Memory B cell (primary cell): Measurements from ENCODE around the gene MPDU1.

Experiments
- ATAC-seq: fragments of 150-1000 bp; cut with Tn5 transposase; 2 replicates; pipeline ENCODE4 v1.10.0; 2021; ENCODE audit warnings: low read depth, mild to moderate bottlenecking, moderate library complexity
- DNase-seq, 2 donors: peaks; one replicate each; pipeline ENCODE4 v3.0.0; 2022; ENCODE audit warnings: low spot score in 2 of 2
- H3K27ac Mint-ChIP-seq: one replicate; pipeline ENCODE4 v1.8.0; 2022; ENCODE audit warnings: mild to moderate bottlenecking, moderate library complexity, mixed read lengths
- H3K27me3 Mint-ChIP-seq: one replicate; pipeline ENCODE4 v1.8.0; 2022; ENCODE audit warnings: mixed read lengths
- H3K36me3 Mint-ChIP-seq: one replicate; pipeline ENCODE4 v1.8.0; 2022; ENCODE audit warnings: mild to moderate bottlenecking, mixed read lengths
- H3K4me1 Mint-ChIP-seq: one replicate; pipeline ENCODE4 v1.8.0; 2022; ENCODE audit warnings: mixed read lengths
- H3K4me3 Mint-ChIP-seq: one replicate; pipeline ENCODE4 v1.8.0; 2022; ENCODE audit warnings: mild to moderate bottlenecking, moderate library complexity, mixed read lengths
- H3K9me3 Mint-ChIP-seq: one replicate; pipeline ENCODE4 v1.8.0; 2022; ENCODE audit warnings: mixed read lengths

The MPDU1 gene

DNA sequence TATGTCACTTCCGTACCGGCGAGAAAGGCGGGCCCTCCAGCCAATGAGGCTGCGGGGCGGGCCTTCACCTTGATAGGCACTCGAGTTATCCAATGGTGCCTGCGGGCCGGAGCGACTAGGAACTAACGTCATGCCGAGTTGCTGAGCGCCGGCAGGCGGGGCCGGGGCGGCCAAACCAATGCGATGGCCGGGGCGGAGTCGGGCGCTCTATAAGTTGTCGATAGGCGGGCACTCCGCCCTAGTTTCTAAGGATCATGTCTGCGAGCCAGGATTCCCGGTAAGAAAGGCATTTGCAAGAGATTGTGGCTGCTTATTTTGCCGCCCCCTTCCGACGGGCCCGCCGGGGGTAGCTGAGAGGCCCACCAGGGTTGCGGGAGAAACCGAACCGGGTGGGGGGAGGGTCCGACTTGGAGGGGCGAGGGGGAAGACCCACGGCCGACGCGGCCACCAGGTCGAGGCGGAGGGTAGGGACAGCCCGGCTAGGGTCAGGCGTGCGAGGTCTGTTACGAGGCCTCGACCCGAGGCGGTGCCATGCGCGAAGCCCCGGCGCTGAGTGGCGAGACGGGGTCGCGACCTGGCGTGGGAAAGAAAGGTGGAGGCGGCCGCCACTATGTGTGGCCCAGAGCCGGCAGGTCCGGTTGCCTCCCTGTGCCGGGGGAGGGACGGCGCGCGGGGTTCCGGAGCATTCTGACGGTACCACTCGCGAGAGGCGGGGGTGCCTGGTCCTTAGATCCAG, 10.9 kb upstream of the MPDU1 start:
- H3K27ac Mint-ChIP-seq, result peak overlapping the region; percentile 98
- H3K4me1 Mint-ChIP-seq, result peaks cover 23% of the 10 kb centered on the region
- H3K4me3 Mint-ChIP-seq, result peak overlapping the region; percentile 95
- ATAC-seq (peak; percentile 82), DNase-seq (peak; percentile 100)
- H3K36me3 Mint-ChIP-seq, result peaks cover 28% of the 10 kb centered on the region
- no peaks in the 10 kb centered on the region for H3K27me3 Mint-ChIP-seq
- no peaks in the 10 kb centered on the region for H3K9me3 Mint-ChIP-seq

DNA sequence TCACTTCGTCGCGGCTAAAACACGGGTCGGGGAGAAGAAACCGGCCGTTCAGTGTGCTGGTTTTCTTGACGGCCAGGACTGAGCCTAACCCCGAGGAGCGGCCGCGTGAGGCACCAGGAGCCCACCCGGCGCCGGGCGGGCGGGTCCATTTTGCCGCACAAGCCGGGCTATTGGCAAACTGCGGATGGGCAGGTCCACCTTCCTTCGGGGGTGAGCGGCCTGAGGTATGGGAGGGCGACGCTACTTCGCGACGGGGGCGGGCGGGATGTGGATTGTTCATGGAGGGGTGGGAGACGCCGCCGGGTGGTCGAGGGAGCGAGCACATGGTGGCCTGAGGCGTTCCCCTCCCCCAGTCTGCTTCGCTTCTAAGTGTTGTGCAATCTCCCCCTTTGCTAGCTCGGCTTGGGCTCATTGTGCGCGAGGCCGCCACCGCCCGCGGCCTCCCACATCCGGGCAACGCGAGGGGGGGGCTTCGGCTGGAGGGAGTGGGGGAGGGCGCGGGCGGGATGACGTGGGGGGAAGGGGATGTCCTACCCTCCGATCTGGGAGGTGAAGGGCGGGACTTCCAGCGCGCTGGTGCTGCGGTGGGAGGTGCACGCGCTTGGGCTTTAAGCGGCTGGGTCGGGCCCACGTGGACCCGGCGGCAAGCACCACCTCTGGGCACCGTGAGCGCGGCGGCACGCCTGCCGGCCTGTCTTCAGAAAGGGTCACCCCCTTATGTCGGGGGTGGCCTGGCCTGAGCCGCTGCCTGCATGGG, 10.2 kb upstream of the MPDU1 start:
- peak; percentile 48 for ATAC-seq
- H3K27ac Mint-ChIP-seq, result peak overlapping the region; percentile 98
- H3K4me3 Mint-ChIP-seq, result peak overlapping the region; percentile 95
- peaks cover 26% of the 10 kb centered on the region for H3K4me1 Mint-ChIP-seq
- no peaks in the 10 kb centered on the region for H3K9me3 Mint-ChIP-seq
- DNase-seq, result peak; percentile 78 to 84
- H3K36me3 Mint-ChIP-seq, result peaks cover 32% of the 10 kb centered on the region
- H3K27me3 Mint-ChIP-seq, result no peaks in the 10 kb centered on the region

DNA sequence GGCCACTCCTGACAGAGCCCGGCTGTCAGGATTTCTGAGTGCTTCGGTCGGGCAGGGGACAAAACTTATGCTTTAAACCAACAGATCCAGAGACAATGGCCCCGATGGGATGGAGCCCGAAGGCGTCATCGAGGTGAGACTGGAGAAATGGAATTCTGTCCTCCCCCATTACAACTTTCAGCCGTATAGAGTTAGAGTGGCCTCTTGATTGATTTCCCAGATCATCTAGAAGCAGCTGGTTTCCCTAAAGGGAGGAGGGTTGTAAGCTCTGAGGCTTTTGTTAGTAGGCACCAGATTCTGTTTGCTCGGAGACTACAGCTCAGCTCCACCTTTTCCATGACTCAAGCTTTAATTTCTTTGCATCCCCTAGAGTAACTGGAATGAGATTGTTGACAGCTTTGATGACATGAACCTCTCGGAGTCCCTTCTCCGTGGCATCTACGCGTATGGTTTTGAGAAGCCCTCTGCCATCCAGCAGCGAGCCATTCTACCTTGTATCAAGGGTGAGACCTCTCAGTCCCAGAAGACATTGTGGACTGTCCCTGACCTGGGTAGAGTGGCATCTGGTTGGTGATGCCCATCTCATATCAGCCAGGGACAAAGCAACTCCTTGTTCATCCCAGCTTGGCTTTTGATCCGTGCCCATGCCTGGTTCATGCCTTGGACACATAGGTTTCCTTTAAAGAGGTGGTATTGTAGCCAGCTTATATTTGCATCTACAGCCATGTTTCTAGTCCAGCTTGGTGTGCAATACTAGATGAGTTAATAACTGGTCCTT, 9.3 kb upstream of the MPDU1 start:
- no peak for ATAC-seq
- Mint-ChIP-seq H3K4me1 (peaks cover 34% of the 10 kb centered on the region), H3K36me3 (peaks cover 31% of the 10 kb centered on the region), H3K4me3 (peak overlapping the region; percentile 95), H3K27me3 (no peaks in the 10 kb centered on the region), H3K9me3 (no peaks in the 10 kb centered on the region), H3K27ac (peak overlapping the region; percentile 98)
- no peak for DNase-seq

DNA sequence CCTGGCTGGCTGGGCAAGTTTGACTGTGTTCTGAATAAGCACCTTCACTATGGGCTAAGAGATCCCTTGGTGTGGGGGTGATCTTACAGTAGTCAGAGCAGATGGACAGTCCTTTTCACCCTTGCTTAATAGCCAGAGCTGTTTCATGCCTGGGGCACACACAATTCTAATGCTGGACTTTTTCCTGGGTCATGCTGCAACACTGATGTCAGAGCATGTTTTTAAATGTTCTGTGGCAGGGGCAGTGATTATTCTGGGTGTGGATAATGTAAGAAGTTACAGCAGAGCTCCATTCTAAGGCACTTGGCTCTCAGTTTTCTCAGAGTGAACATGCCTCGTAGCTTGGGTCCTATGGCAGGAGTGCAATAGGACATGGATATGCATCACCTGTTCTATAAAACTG, 8.2 kb upstream of the MPDU1 start:
- no peak overlapping the region for H3K4me3 Mint-ChIP-seq
- peak overlapping the region; percentile 98 for H3K27ac Mint-ChIP-seq
- H3K27me3 Mint-ChIP-seq, result no peaks in the 10 kb centered on the region
- no peak for DNase-seq
- ATAC-seq, result no peak
- no peaks in the 10 kb centered on the region for H3K9me3 Mint-ChIP-seq
- peaks cover 45% of the 10 kb centered on the region for H3K4me1 Mint-ChIP-seq
- H3K36me3 Mint-ChIP-seq, result peaks cover 26% of the 10 kb centered on the region

DNA sequence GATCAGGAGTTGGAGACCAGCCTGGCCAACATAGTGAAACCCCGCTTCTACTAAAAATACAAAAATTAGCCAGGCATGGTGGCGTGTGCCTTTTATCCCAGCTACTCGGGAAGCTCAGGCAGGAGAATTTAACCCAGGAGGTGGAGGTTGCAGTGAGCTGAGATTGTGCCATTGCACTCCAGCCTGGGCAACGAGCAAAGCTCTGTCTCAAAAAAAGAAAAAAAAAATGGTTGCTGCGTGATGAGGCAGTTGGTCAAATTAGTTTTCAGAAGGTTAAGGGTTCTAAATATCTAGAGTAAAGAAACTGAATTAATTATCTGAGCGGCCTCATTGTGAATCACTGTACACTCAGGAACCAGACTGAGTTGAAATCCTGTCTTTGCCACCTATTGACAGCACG, 7.7 kb upstream of the MPDU1 start:
- Mint-ChIP-seq H3K4me3 (no peak overlapping the region), H3K27me3 (no peaks in the 10 kb centered on the region), H3K27ac (peak overlapping the region; percentile 72), H3K36me3 (peaks cover 27% of the 10 kb centered on the region), H3K4me1 (peaks cover 50% of the 10 kb centered on the region), H3K9me3 (no peaks in the 10 kb centered on the region)
- ATAC-seq, result no peak
- no peak for DNase-seq

DNA sequence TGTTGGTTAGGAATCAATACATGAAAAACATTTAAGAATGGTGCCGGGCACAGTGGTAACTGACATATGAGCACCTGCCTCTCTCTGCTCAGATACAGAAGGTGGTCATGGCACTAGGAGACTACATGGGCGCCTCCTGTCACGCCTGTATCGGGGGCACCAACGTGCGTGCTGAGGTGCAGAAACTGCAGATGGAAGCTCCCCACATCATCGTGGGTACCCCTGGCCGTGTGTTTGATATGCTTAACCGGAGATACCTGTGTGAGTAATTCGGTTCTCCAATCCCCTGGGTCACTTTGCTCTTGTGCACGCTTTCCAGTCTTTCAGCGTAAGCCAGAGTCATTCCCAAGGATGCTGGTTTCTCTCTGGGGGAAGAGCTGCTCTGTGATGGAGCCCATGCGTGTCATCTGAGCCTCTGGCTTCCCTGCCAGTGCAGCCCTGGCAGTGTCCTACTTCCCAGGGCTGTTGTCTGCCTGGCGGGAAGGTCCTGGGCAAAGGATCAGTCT, 7.2 kb upstream of the MPDU1 start:
- Mint-ChIP-seq H3K36me3 (peaks cover 28% of the 10 kb centered on the region), H3K9me3 (no peaks in the 10 kb centered on the region), H3K27ac (peak overlapping the region; percentile 72), H3K4me1 (peaks cover 52% of the 10 kb centered on the region), H3K27me3 (no peaks in the 10 kb centered on the region), H3K4me3 (no peak overlapping the region)
- DNase-seq (no peak), ATAC-seq (no peak)

DNA sequence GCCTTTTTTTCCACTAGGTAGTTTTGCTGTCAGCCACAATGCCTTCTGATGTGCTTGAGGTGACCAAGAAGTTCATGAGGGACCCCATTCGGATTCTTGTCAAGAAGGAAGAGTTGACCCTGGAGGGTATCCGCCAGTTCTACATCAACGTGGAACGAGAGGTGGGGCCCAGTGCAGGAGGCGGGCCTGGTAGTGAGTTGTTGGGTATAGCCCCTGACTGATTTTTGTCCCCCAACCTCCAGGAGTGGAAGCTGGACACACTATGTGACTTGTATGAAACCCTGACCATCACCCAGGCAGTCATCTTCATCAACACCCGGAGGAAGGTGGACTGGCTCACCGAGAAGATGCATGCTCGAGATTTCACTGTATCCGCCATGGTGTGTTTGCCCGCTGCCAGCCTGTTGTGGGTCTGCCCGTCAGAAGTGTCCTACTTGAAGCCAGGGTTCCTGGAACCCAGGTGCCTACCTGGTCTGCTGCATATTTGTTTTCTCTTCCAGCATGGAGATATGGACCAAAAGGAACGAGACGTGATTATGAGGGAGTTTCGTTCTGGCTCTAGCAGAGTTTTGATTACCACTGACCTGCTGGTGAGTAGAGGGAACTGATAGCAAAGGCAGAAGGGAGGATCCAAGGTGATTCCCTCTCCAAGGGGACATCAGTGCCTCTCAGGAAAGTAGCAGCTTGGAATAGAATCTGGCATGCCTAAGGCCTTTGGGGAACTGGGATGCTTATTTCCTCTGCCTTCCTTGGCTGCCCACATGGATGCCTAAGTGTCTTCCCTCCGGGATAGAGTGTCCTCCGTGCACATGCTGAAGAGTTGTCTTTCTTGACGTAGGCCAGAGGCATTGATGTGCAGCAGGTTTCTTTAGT, 6.1 kb upstream of the MPDU1 start:
- peaks cover 28% of the 10 kb centered on the region for H3K36me3 Mint-ChIP-seq
- no peak for ATAC-seq
- H3K27ac Mint-ChIP-seq, result peak overlapping the region; percentile 63
- peaks cover 53% of the 10 kb centered on the region for H3K4me1 Mint-ChIP-seq
- H3K9me3 Mint-ChIP-seq, result no peaks in the 10 kb centered on the region
- H3K4me3 Mint-ChIP-seq, result no peak overlapping the region
- no peak for DNase-seq
- H3K27me3 Mint-ChIP-seq, result no peaks in the 10 kb centered on the region

DNA sequence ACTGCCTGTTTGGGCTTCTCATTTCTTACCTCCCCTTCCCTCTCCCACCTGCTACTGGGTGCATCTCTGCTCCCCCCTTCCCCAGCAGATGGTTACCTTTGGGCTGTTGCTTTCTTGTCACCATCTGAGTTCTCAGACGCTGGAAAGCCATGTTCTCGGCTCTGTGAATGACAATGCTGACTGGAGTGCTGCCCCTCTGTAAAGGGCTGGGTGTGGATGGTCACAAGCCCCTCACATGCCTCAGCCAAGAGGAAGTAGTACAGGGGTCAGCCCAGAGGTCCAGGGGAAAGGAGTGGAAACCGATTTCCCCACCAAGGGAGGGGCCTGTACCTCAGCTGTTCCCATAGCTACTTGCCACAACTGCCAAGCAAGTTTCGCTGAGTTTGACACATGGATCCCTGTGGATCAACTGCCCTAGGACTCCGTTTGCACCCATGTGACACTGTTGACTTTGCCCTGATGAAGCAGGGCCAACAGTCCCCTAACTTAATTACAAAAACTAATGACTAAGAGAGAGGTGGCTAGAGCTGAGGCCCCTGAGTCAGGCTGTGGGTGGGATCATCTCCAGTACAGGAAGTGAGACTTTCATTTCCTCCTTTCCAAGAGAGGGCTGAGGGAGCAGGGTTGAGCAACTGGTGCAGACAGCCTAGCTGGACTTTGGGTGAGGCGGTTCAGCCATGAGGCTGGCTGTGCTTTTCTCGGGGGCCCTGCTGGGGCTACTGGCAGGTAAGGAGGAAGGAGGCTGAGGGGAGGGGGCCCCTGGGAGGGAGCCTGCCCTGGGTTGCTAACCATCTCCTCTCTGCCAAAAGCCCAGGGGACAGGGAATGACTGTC, 4.4 kb upstream of the MPDU1 start, which contains the start of gene CD68:
Gene CD68, plus strand, starts transcription at position 638 of the 833 bp plus-strand sequence. Its CDS starts 40 bp downstream, at position 678.
- no peaks in the 10 kb centered on the region for H3K9me3 Mint-ChIP-seq

DNA sequence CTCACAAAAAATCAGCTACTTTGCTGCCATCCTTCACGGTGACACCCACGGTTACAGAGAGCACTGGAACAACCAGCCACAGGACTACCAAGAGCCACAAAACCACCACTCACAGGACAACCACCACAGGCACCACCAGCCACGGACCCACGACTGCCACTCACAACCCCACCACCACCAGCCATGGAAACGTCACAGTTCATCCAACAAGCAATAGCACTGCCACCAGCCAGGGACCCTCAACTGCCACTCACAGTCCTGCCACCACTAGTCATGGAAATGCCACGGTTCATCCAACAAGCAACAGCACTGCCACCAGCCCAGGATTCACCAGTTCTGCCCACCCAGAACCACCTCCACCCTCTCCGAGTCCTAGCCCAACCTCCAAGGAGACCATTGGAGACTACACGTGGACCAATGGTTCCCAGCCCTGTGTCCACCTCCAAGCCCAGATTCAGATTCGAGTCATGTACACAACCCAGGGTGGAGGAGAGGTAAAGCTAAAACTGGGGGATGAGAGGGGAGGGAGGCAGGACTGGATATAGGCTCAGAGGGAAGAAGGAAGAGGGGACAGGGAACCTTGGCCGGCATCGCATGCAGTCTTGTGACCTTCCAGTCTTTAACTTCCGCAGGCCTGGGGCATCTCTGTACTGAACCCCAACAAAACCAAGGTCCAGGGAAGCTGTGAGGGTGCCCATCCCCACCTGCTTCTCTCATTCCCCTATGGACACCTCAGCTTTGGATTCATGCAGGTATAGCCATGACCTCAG, 3.6 kb upstream of the MPDU1 start:
- DNase-seq (no peak), ATAC-seq (no peak)
- Mint-ChIP-seq H3K27ac (peak overlapping the region; percentile 64), H3K9me3 (no peaks in the 10 kb centered on the region), H3K36me3 (peaks cover 18% of the 10 kb centered on the region), H3K4me3 (peak overlapping the region; percentile 69), H3K27me3 (no peaks in the 10 kb centered on the region), H3K4me1 (peaks cover 48% of the 10 kb centered on the region)

More for the DNA sequence above, 4.4 kb upstream of the MPDU1 start, which contains the start of gene CD68:
- H3K27me3 Mint-ChIP-seq, result no peaks in the 10 kb centered on the region
- H3K27ac Mint-ChIP-seq, result peak within 1 kb of the TSS; percentile 64
- ATAC-seq (peak; percentile 66), DNase-seq (peak in 1 of 2 donors; percentile 62)
- peak within 1 kb of the TSS; percentile 69 for H3K4me3 Mint-ChIP-seq
- H3K4me1 Mint-ChIP-seq, result peaks cover 49% of the 10 kb centered on the region
- peaks cover 23% of the 10 kb centered on the region for H3K36me3 Mint-ChIP-seq

DNA sequence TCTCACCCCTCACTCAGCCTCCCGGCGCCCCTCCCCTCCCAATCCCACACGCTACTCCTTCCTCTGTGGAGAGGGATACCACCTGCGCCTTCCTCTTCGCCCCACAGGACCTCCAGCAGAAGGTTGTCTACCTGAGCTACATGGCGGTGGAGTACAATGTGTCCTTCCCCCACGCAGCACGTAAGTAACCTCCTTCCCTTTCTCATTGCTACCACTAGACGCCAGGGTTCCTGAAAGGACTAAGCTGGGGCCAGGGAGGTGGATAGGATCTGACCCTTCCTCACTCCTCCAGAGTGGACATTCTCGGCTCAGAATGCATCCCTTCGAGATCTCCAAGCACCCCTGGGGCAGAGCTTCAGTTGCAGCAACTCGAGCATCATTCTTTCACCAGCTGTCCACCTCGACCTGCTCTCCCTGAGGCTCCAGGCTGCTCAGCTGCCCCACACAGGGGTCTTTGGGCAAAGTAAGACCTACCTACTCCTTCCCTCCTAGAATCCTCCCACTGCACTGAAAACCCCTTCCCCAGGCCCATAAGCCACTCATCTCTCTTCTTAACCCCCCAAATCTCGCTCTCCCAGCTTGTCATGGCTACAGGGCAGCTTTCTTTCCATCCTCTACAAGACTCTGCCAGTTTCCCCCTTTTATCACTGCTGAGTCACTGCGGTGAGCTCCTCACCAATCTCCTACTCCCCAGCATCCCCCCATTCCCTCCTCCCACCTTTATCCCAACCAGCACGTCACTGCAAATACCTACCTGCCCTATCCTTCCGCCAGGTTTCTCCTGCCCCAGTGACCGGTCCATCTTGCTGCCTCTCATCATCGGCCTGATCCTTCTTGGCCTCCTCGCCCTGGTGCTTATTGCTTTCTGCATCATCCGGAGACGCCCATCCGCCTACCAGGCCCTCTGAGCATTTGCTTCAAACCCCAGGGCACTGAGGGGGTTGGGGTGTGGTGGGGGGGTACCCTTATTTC, 2.8 kb upstream of the MPDU1 start:
- peaks cover 17% of the 10 kb centered on the region for H3K36me3 Mint-ChIP-seq
- DNase-seq (no peak), ATAC-seq (no peak)
- peaks cover 45% of the 10 kb centered on the region for H3K4me1 Mint-ChIP-seq
- H3K27me3 Mint-ChIP-seq, result no peaks in the 10 kb centered on the region
- H3K9me3 Mint-ChIP-seq, result no peaks in the 10 kb centered on the region
- H3K4me3 Mint-ChIP-seq, result peak overlapping the region; percentile 69
- peak overlapping the region; percentile 64 for H3K27ac Mint-ChIP-seq
